ENCODE results near the gene LRRC56. TPM values are rescaled to one million over a fixed set of nuclear protein-coding genes. Genes with fewer than 3 reads are reported as not detected.
A peak's percentile ranks its signal among the peaks of the same experiment; 100 is the strongest.

The LRRC56 gene
- total RNA-seq, 1 experiment from 2014 or later, result 3.4 TPM

- H3K4me1 Mint-ChIP-seq, result peaks cover 31% of the 10 kb centered on the region
- CTCF ChIA-PET, result interaction anchor here (1.1 kb wide), 1 partner anchor 13 kb away, joined by 3 read pairs; no protein-coding TSS in a partner anchor
- H3K4me3 Mint-ChIP-seq, result peak overlapping the region; percentile 90
- no peaks in the 10 kb centered on the region for H3K9me3 Mint-ChIP-seq
- TF ChIP-seq NFYB (CRISPR knock-in tag; conservative IDR thresholded peaks at IDR 0.05; ENCODE audit: low read depth) (no peak), ETV6 (CRISPR knock-in tag; IDR thresholded peaks at IDR 0.05) (no peak), AR (CRISPR knock-in tag; IDR thresholded peaks at IDR 0.05) (no peak)
- TF ChIP-seq, protein P1, sequence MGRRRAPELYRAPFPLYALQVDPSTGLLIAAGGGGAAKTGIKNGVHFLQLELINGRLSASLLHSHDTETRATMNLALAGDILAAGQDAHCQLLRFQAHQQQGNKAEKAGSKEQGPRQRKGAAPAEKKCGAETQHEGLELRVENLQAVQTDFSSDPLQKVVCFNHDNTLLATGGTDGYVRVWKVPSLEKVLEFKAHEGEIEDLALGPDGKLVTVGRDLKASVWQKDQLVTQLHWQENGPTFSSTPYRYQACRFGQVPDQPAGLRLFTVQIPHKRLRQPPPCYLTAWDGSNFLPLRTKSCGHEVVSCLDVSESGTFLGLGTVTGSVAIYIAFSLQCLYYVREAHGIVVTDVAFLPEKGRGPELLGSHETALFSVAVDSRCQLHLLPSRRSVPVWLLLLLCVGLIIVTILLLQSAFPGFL (CRISPR knock-in tag; IDR thresholded peaks at IDR 0.05; ENCODE audit: borderline replicate concordance), result no peak
- peak overlapping the region; percentile 57; the same call in 1 of the 2 replicates for H3K27ac Mint-ChIP-seq
- DNase-seq (ENCODE audit: low spot score), result no peak
- peaks cover 13% of the 10 kb centered on the region for H3K36me3 Mint-ChIP-seq
- POLR2A ChIA-PET, result no interaction called here
- peaks cover 18% of the 10 kb centered on the region for H3K27me3 Mint-ChIP-seq (ENCODE audit: low read depth)
- ATAC-seq, result no peak
These were observed 41.1 kb downstream of the LRRC56 start for GRCh38 chr11:578276-579035.

- H3K4me1 Mint-ChIP-seq, result peaks cover 19% of the 10 kb centered on the region
- H3K9me3 Mint-ChIP-seq, result no peaks in the 10 kb centered on the region
- no peak overlapping the region for H3K4me3 Mint-ChIP-seq
- DNase-seq (ENCODE audit: low spot score) (no peak), ATAC-seq (no peak)
- TF ChIP-seq ZNF423 (CRISPR knock-in tag; IDR thresholded peaks at IDR 0.05), result no peak
- TF ChIP-seq, protein P2, sequence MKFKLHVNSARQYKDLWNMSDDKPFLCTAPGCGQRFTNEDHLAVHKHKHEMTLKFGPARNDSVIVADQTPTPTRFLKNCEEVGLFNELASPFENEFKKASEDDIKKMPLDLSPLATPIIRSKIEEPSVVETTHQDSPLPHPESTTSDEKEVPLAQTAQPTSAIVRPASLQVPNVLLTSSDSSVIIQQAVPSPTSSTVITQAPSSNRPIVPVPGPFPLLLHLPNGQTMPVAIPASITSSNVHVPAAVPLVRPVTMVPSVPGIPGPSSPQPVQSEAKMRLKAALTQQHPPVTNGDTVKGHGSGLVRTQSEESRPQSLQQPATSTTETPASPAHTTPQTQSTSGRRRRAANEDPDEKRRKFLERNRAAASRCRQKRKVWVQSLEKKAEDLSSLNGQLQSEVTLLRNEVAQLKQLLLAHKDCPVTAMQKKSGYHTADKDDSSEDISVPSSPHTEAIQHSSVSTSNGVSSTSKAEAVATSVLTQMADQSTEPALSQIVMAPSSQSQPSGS (CRISPR knock-in tag; IDR thresholded peaks at IDR 0.05; ENCODE audit: borderline replicate concordance, low read depth), result no peak
- TF ChIP-seq GTF2I (CRISPR knock-in tag; conservative IDR thresholded peaks at IDR 0.05), result no peak
- no peak for TF ChIP-seq IRF2 (CRISPR knock-in tag; IDR thresholded peaks at IDR 0.05; ENCODE audit: borderline replicate concordance, low read depth)
- TF ChIP-seq, protein P3, sequence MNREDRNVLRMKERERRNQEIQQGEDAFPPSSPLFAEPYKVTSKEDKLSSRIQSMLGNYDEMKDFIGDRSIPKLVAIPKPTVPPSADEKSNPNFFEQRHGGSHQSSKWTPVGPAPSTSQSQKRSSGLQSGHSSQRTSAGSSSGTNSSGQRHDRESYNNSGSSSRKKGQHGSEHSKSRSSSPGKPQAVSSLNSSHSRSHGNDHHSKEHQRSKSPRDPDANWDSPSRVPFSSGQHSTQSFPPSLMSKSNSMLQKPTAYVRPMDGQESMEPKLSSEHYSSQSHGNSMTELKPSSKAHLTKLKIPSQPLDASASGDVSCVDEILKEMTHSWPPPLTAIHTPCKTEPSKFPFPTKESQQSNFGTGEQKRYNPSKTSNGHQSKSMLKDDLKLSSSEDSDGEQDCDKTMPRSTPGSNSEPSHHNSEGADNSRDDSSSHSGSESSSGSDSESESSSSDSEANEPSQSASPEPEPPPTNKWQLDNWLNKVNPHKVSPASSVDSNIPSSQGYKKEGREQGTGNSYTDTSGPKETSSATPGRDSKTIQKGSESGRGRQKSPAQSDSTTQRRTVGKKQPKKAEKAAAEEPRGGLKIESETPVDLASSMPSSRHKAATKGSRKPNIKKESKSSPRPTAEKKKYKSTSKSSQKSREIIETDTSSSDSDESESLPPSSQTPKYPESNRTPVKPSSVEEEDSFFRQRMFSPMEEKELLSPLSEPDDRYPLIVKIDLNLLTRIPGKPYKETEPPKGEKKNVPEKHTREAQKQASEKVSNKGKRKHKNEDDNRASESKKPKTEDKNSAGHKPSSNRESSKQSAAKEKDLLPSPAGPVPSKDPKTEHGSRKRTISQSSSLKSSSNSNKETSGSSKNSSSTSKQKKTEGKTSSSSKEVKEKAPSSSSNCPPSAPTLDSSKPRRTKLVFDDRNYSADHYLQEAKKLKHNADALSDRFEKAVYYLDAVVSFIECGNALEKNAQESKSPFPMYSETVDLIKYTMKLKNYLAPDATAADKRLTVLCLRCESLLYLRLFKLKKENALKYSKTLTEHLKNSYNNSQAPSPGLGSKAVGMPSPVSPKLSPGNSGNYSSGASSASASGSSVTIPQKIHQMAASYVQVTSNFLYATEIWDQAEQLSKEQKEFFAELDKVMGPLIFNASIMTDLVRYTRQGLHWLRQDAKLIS (CRISPR knock-in tag; IDR thresholded peaks at IDR 0.05; ENCODE audit: borderline replicate concordance), result no peak
- TF ChIP-seq GABPB1 (CRISPR knock-in tag; IDR thresholded peaks at IDR 0.05), result peak; percentile 43; the same call in 1 of the 2 replicates
- TF ChIP-seq, protein P4, sequence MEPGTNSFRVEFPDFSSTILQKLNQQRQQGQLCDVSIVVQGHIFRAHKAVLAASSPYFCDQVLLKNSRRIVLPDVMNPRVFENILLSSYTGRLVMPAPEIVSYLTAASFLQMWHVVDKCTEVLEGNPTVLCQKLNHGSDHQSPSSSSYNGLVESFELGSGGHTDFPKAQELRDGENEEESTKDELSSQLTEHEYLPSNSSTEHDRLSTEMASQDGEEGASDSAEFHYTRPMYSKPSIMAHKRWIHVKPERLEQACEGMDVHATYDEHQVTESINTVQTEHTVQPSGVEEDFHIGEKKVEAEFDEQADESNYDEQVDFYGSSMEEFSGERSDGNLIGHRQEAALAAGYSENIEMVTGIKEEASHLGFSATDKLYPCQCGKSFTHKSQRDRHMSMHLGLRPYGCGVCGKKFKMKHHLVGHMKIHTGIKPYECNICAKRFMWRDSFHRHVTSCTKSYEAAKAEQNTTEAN (CRISPR knock-in tag; IDR thresholded peaks at IDR 0.05), result no peak
- no peak for TF ChIP-seq E2F5 (CRISPR knock-in tag; IDR thresholded peaks at IDR 0.05)
- TF ChIP-seq NR3C1 (CRISPR knock-in tag; conservative IDR thresholded peaks at IDR 0.05; ENCODE audit: low read depth), result no peak
- ChIA-PET CTCF (no interaction called here), POLR2A (interaction anchor here (0.7 kb wide), 1 partner anchor 9 kb away, joined by 3 read pairs; no protein-coding TSS in a partner anchor)
- peaks cover 3% of the 10 kb centered on the region for H3K27me3 Mint-ChIP-seq (ENCODE audit: low read depth)
- H3K27ac Mint-ChIP-seq, result peak overlapping the region; percentile 88; the same call in 1 of the 2 replicates
- peaks cover 19% of the 10 kb centered on the region for H3K36me3 Mint-ChIP-seq
These were observed 42.7 kb downstream of the LRRC56 start for GRCh38 chr11:579830-580601.
